ENCODE measurements around the gene VIPAS39.

GRCh38 chr14:77400216-77400615, 57.2 kb downstream of the VIPAS39 start:
- TF ChIP-seq SP1 (IDR thresholded peaks at IDR 0.05; ENCODE audit: low read depth) (no peak), MAX (IDR thresholded peaks at IDR 0.05) (no peak), CTCF (IDR thresholded peaks at IDR 0.05 in 2 of 3, conservative IDR thresholded peaks at IDR 0.05 in 1 of 3; ENCODE audit: borderline replicate concordance in 1 of 3, insufficient read depth in 1 of 3, low read depth in 2 of 3, low read length in 2 of 3) (no peak), POLR2A (IDR thresholded peaks at IDR 0.05; ENCODE audit: borderline replicate concordance, extremely low read depth, insufficient read depth, insufficient read length) (no peak), CEBPB (IDR thresholded peaks at IDR 0.05; ENCODE audit: low read depth) (no peak), SIN3A (IDR thresholded peaks at IDR 0.05; ENCODE audit: low read depth) (no peak)
- TF ChIP-seq, protein P1, sequence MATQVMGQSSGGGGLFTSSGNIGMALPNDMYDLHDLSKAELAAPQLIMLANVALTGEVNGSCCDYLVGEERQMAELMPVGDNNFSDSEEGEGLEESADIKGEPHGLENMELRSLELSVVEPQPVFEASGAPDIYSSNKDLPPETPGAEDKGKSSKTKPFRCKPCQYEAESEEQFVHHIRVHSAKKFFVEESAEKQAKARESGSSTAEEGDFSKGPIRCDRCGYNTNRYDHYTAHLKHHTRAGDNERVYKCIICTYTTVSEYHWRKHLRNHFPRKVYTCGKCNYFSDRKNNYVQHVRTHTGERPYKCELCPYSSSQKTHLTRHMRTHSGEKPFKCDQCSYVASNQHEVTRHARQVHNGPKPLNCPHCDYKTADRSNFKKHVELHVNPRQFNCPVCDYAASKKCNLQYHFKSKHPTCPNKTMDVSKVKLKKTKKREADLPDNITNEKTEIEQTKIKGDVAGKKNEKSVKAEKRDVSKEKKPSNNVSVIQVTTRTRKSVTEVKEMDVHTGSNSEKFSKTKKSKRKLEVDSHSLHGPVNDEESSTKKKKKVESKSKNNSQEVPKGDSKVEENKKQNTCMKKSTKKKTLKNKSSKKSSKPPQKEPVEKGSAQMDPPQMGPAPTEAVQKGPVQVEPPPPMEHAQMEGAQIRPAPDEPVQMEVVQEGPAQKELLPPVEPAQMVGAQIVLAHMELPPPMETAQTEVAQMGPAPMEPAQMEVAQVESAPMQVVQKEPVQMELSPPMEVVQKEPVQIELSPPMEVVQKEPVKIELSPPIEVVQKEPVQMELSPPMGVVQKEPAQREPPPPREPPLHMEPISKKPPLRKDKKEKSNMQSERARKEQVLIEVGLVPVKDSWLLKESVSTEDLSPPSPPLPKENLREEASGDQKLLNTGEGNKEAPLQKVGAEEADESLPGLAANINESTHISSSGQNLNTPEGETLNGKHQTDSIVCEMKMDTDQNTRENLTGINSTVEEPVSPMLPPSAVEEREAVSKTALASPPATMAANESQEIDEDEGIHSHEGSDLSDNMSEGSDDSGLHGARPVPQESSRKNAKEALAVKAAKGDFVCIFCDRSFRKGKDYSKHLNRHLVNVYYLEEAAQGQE (IDR thresholded peaks at IDR 0.05; ENCODE audit: low read depth) = no peak
